ENCODE results near the gene YAP1.

- TF ChIP-seq CTCF (IDR thresholded peaks at IDR 0.05; ENCODE audit: low read depth, low read length, poor library complexity, severe bottlenecking) (no peak), EZH2phosphoT487 (IDR thresholded peaks at IDR 0.05; ENCODE audit: borderline replicate concordance, low read length) (no peak)
Observed at GRCh38 chr11:102226702-102227490, 116.6 kb downstream of the YAP1 start.
